ENCODE measurements around the gene MAP3K12.

- no peak for TF ChIP-seq EZH2phosphoT487 (IDR thresholded peaks at IDR 0.05; ENCODE audit: low read depth, severe bottlenecking, unreplicated experiment)
- no peak for TF ChIP-seq EZH2 (IDR thresholded peaks at IDR 0.05; ENCODE audit: borderline replicate concordance)
- TF ChIP-seq CTCF (IDR thresholded peaks at IDR 0.05; ENCODE audit: poor library complexity): no peak
Observed at GRCh38 chr12:53461591-53461990, 37.7 kb downstream of the MAP3K12 start.

Measured in hepatocyte (in vitro differentiated cells).